GM13976 (cell line): Measurements from ENCODE around the gene KHDC4.
"Not testable (repeated sequence)": the region's sequence is repeated elsewhere in the genome, so short reads cannot be mapped to it uniquely, and the experiment has no call there.

Experiments
- DNase-seq: peaks from one replicate; pipeline ENCODE4 v3.0.0; 2012; ENCODE audit warnings: low spot score
- in situ Hi-C: fragments of 300-500 bp; cut with MboI; formaldehyde crosslinking; loops from one replicate; pipeline ENCODE4 v1.12.0; 2022; ENCODE audit warnings: low sequenced_read_pairs, mixed read lengths, inconsistent platforms; ENCODE audit not compliant: unreplicated experiment
- TF ChIP-seq, protein P1 (sequence below): IDR thresholded peaks from 2 replicates; pipeline ENCODE4 v1.5.1; 2012; ENCODE audit warnings: borderline replicate concordance, mild to moderate bottlenecking; ENCODE audit not compliant: insufficient read depth; ENCODE audit errors: extremely low read depth, missing control alignments, control extremely low read depth

The KHDC4 gene

DNA sequence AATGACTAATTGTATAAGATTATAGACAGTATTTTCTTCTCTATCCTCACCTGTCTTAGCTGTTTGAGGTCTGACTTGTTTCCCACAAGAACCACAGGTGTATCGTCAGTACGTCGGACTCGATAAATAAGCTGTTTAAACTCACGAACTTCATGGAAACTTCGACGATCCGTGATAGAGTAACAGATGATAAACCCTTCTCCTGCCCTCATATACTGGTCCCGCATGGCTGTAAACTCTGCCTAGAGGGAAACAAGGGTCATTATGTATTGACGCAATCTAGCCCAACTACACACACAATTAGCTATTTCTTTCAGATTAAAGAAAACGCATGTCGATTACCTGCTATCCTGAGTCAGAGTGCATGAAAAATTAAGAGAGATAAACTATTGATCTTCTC is 30.0 kb downstream of the KHDC4 start:
- no peak for DNase-seq
- in situ Hi-C loops = no loop called here
- TF ChIP-seq, protein P1, sequence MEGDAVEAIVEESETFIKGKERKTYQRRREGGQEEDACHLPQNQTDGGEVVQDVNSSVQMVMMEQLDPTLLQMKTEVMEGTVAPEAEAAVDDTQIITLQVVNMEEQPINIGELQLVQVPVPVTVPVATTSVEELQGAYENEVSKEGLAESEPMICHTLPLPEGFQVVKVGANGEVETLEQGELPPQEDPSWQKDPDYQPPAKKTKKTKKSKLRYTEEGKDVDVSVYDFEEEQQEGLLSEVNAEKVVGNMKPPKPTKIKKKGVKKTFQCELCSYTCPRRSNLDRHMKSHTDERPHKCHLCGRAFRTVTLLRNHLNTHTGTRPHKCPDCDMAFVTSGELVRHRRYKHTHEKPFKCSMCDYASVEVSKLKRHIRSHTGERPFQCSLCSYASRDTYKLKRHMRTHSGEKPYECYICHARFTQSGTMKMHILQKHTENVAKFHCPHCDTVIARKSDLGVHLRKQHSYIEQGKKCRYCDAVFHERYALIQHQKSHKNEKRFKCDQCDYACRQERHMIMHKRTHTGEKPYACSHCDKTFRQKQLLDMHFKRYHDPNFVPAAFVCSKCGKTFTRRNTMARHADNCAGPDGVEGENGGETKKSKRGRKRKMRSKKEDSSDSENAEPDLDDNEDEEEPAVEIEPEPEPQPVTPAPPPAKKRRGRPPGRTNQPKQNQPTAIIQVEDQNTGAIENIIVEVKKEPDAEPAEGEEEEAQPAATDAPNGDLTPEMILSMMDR = no peak

GRCh38 chr1:155900161-155900560 is 34.1 kb downstream of the KHDC4 start:
- in situ Hi-C loops = no loop called here
- TF ChIP-seq, protein P1 = no peak
- no peak for DNase-seq

- TF ChIP-seq, protein P1 = no peak
- in situ Hi-C loops = no loop called here
These were observed 34.5 kb downstream of the KHDC4 start for GRCh38 chr1:155899683-155900082.

DNA sequence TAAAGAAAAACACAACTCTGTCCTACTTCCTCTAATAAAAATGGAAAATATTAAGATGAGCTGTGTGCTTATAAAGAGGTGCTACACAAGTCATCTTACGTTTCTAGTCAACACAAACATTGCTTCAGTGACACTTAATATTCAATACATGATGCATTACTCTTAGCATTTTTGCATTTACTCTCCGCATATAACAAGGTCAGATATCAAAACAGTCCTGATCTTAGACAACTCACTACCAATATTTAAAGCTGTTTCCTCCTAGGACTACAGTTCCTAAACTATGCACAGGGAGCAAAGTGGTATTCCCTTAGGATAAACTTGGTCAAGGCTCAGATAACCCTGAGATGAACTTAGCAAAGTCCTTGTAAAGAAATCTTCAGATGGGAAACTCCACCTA is 35.3 kb downstream of the KHDC4 start:
- DNase-seq = no peak
- in situ Hi-C loops = no loop called here
- TF ChIP-seq, protein P1 = no peak

More at GRCh38 chr1:155899683-155900082, 34.5 kb downstream of the KHDC4 start:
- DNase-seq = no peak

DNA sequence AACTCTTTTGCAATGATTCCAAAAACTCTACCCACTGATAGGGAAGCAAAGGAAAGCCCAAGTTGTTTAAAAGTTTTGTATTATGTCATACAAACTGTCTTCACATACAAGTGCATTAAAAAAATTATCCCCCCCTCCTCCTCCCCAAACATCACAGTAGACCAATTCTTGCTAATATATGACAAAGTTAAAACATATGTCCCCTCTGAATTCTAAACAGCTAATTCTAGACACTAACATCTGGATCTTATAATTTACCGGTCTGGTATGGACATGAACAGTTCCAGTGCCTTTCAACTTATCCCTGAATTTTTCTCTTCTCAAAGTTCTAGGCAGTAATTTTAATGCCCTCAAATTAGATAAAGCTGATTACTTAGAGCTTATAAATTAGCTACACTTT is 36.5 kb downstream of the KHDC4 start:
- TF ChIP-seq, protein P1 = no peak
- in situ Hi-C loops = no loop called here
- no peak for DNase-seq

DNA sequence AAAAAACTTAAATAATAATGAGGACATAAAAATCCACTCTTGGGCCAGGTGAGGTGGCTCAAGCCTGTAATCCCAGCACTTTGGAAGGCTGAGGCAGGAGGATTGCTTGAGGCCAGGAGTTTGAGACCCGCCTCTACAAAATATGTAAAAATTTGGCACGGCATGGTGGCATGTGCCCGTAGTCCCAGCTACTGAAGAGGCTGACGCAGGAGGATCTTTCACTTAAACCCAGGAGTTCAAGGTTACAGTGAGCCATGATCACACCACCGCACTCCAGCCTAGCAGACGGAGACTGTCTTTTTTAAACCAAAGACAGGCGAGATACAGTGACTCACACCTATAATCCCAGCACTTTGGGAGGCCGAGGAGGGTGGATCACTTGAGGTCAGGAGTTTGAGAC is 37.7 kb downstream of the KHDC4 start:
- DNase-seq, in situ Hi-C loops: not testable (repeated sequence)

- in situ Hi-C loops, DNase-seq: not testable (repeated sequence)
These were observed 38.6 kb downstream of the KHDC4 start for GRCh38 chr1:155895617-155896016.

DNA sequence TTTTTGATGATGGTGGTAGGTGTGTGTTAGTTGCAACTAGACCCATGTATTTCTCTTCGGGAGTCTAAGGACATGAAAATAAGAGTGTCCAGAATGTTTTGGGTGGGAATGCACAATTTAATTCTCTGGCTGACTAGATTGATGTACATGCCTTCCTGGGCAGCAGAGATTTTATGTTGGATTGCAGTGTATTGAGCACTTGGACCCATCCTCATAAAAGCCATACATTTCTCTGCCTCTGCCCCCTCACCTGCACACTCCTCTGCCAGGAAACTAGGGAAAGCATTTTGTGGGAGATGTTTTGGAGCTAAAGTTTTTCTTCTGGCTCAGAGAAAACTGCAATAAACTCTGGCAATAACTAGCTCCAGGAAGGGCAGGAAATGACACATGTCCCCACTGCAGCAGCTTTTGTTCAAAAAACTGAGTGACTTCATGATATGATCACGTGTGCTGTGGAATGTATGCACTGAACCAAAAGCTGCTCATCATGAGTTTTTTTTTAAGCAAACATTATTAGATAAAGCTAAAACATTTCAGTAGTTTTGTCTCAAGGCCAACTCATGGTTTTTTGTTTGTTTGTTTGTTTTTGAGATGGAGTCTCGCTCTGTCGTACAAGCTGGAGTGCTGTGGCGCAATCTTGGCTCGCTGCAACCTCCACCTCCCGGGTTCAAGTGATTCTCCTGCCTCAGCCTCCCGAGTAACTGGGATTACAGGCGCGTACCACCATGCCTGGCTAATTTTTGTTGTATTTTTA is 40.6 kb downstream of the KHDC4 start:
- in situ Hi-C loops = no loop called here
- TF ChIP-seq, protein P1 = no peak
- no peak for DNase-seq
